ENCODE data around the gene CASTOR1. TPM values are rescaled to one million over a fixed set of nuclear protein-coding genes. Genes with fewer than 3 reads are reported as not detected.

The CASTOR1 gene
- total and polyA plus RNA-seq, 4 donors, result 12.6 to 26.5 (median 15.3) TPM

GRCh38 chr22:30304495-30305244, 15.4 kb upstream of the CASTOR1 start:
- H3K27me3 ChIP-seq (ENCODE audit: control insufficient read depth in 3 of 3, insufficient read depth in 3 of 3, low read length in 2 of 3), result no peaks in the 10 kb centered on the region
- peak overlapping the region; percentile 51 to 95 for H3K27ac ChIP-seq (ENCODE audit: low read depth in 1 of 2, low read length in 1 of 2)
- H3K9me3 ChIP-seq (ENCODE audit: control insufficient read depth in 4 of 4, insufficient read depth in 3 of 4, low read length in 3 of 4), result no peaks in the 10 kb centered on the region
- no peak overlapping the region for H3K4me3 ChIP-seq
- H3K9ac ChIP-seq (ENCODE audit: insufficient read depth in 1 of 2, low read length in 2 of 2), result peak overlapping the region in 1 of 2 donors; percentile 51
- no peak for TF ChIP-seq CTCF (IDR thresholded peaks at IDR 0.05; ENCODE audit: control extremely low read depth, extremely low read depth)
- ATAC-seq (ENCODE audit: insufficient read depth, low FRiP score) (peak; percentile 47), DNase-seq (peak in 2 of 3 donors; percentile 39 to 55)
- H3K36me3 ChIP-seq (ENCODE audit: control insufficient read depth in 4 of 4, insufficient read depth in 4 of 4, low read length in 4 of 4), result peaks cover 0 to 16% (median 5%) of the 10 kb centered on the region in 4 donors
- H3K4me1 ChIP-seq (ENCODE audit: control insufficient read depth in 5 of 5, insufficient read depth in 5 of 5, low read length in 5 of 5), result peaks cover 10 to 56% (median 32%) of the 10 kb centered on the region in 5 donors
- WGBS, 2 donors, result 45 to 52% methylated on average over 7 of the region's 7 CpGs

- Histone ChIP-seq H3K9me3 (ENCODE audit: control insufficient read depth in 4 of 4, insufficient read depth in 3 of 4, low read length in 3 of 4) (no peaks in the 10 kb centered on the region), H3K27me3 (ENCODE audit: control insufficient read depth in 3 of 3, insufficient read depth in 3 of 3, low read length in 2 of 3) (no peaks in the 10 kb centered on the region), H3K36me3 (ENCODE audit: control insufficient read depth in 4 of 4, insufficient read depth in 4 of 4, low read length in 4 of 4) (peaks cover 0 to 20% (median 11%) of the 10 kb centered on the region in 4 donors), H3K4me3 (no peak overlapping the region), H3K27ac (ENCODE audit: low read depth in 1 of 2, low read length in 1 of 2) (peak overlapping the region; percentile 17 to 94), H3K4me1 (ENCODE audit: control insufficient read depth in 5 of 5, insufficient read depth in 5 of 5, low read length in 5 of 5) (peaks cover 4 to 52% (median 32%) of the 10 kb centered on the region in 5 donors), H3K9ac (ENCODE audit: insufficient read depth in 1 of 2, low read length in 2 of 2) (no peak overlapping the region)
- 54% methylated on average over 5 of the region's 5 CpGs for WGBS, 2 donors
- no peak for ATAC-seq (ENCODE audit: insufficient read depth, low FRiP score)
- no peak for DNase-seq
- TF ChIP-seq CTCF (IDR thresholded peaks at IDR 0.05; ENCODE audit: control extremely low read depth, extremely low read depth), result no peak
These were observed 13.5 kb upstream of the CASTOR1 start for GRCh38 chr22:30302810-30303138.

GRCh38 chr22:30301995-30302809, 12.9 kb upstream of the CASTOR1 start:
- ATAC-seq (ENCODE audit: insufficient read depth, low FRiP score) (peak; percentile 32), DNase-seq (no peak)
- 27 to 32% methylated on average over 9 of the region's 9 CpGs for WGBS, 2 donors
- Histone ChIP-seq H3K27me3 (ENCODE audit: control insufficient read depth in 3 of 3, insufficient read depth in 3 of 3, low read length in 2 of 3) (no peaks in the 10 kb centered on the region), H3K9me3 (ENCODE audit: control insufficient read depth in 4 of 4, insufficient read depth in 3 of 4, low read length in 3 of 4) (no peaks in the 10 kb centered on the region), H3K4me3 (no peak overlapping the region), H3K27ac (ENCODE audit: low read depth in 1 of 2, low read length in 1 of 2) (peak overlapping the region; percentile 62 to 94), H3K4me1 (ENCODE audit: control insufficient read depth in 5 of 5, insufficient read depth in 5 of 5, low read length in 5 of 5) (peaks cover 4 to 57% (median 32%) of the 10 kb centered on the region in 5 donors), H3K36me3 (ENCODE audit: control insufficient read depth in 4 of 4, insufficient read depth in 4 of 4, low read length in 4 of 4) (peaks cover 0 to 25% (median 14%) of the 10 kb centered on the region in 4 donors), H3K9ac (ENCODE audit: insufficient read depth in 1 of 2, low read length in 2 of 2) (no peak overlapping the region)
- no peak for TF ChIP-seq CTCF (IDR thresholded peaks at IDR 0.05; ENCODE audit: control extremely low read depth, extremely low read depth)
